Progenitor cell of endocrine pancreas (in vitro differentiated cells): ENCODE data around the gene GPR152. TPM values are rescaled to one million over a fixed set of nuclear protein-coding genes. Genes with fewer than 3 reads are reported as not detected.
A peak's percentile ranks its signal among the peaks of the same experiment; 100 is the strongest.

Source experiments
- DNase-seq: peaks from one replicate; pipeline ENCODE4 v3.0.0; 2021; ENCODE audit warnings: low spot score; ENCODE audit not compliant: unreplicated experiment
- H3K27ac Mint-ChIP-seq: 2 replicates; pipeline ENCODE4 v1.8.0; 2021; ENCODE audit warnings: mild to moderate bottlenecking, moderate library complexity, mixed read lengths
- H3K27me3 Mint-ChIP-seq: 2 replicates; pipeline ENCODE4 v1.8.0; 2021; ENCODE audit warnings: mixed read lengths
- H3K36me3 Mint-ChIP-seq: 2 replicates; pipeline ENCODE4 v1.8.0; 2022; ENCODE audit warnings: mixed read lengths; ENCODE audit not compliant: insufficient read depth
- H3K4me1 Mint-ChIP-seq: 2 replicates; pipeline ENCODE4 v1.8.0; 2021; ENCODE audit warnings: low read depth, mixed read lengths
- H3K4me3 Mint-ChIP-seq: 2 replicates; pipeline ENCODE4 v1.8.0; 2021; ENCODE audit warnings: low read depth, mild to moderate bottlenecking, moderate library complexity, mixed read lengths
- H3K9me3 Mint-ChIP-seq: 2 replicates; pipeline ENCODE4 v1.8.0; 2021; ENCODE audit warnings: low read depth, mixed read lengths
- CTCF ChIP-seq: fragments of 200-600 bp; sonication (generic); IDR thresholded peaks from one replicate; pipeline ENCODE4 v1.5.0; 2021; ENCODE audit warnings: antibody characterized with exemption, mild to moderate bottlenecking; ENCODE audit not compliant: unreplicated experiment
- total RNA-seq: library from RNA; stranded (reverse); gene quantifications from 2 replicates; pipeline ENCODE4 v1.2.1, GENCODE V29; 2021

Gene GPR152
- total RNA-seq, 1 donor from 2014 or later = not detected

GRCh38 chr11:67450796-67451657 lies 1.5 kb downstream of the GPR152 start:
- no peaks in the 10 kb centered on the region for H3K36me3 Mint-ChIP-seq
- peak overlapping the region; percentile 64 for H3K27ac Mint-ChIP-seq
- no peak for DNase-seq
- no peaks in the 10 kb centered on the region for H3K9me3 Mint-ChIP-seq
- peaks cover 4% of the 10 kb centered on the region for H3K27me3 Mint-ChIP-seq
- no peak overlapping the region for H3K4me3 Mint-ChIP-seq
- no peak for TF ChIP-seq CTCF
- H3K4me1 Mint-ChIP-seq = no peaks in the 10 kb centered on the region

DNA sequence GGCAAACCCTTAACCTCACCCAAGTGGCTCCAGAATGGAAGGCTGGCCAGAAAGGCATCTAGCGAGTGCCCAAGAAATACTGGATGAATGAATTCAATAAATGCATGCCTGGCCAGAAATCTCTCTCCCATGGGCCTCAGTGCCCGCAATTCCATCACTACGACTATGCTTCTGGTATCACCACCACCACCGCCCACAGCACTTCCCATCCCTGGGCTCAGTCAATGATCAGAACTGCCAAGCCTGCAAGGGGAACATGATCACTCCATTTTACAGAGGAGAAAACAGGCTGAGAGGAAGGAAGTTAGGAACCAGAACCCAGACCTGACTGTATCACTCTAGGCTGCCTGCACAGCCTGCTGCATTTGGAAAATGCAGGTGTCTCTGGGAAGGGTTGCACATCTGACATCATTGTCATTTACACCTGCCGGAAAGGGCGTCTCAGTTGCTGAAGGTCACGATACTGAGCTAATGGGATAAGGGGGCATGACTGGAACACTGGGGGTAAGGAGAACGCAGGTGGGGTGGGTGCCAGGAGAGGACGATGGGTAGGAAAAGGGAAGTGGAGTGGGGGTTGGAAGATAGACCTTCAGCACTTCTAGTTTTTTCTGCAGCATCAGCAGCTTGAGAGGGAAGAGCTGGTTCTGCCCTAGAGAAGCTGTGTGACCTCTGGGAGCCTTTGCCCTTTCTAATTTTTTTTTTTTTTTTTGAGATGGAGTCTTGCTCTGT lies 3.2 kb downstream of the GPR152 start:
- Mint-ChIP-seq H3K4me3 (no peak overlapping the region), H3K27ac (no peak overlapping the region), H3K36me3 (no peaks in the 10 kb centered on the region), H3K27me3 (peaks cover 4% of the 10 kb centered on the region), H3K9me3 (no peaks in the 10 kb centered on the region), H3K4me1 (peaks cover 3% of the 10 kb centered on the region)
- no peak for DNase-seq
- TF ChIP-seq CTCF = no peak

DNA sequence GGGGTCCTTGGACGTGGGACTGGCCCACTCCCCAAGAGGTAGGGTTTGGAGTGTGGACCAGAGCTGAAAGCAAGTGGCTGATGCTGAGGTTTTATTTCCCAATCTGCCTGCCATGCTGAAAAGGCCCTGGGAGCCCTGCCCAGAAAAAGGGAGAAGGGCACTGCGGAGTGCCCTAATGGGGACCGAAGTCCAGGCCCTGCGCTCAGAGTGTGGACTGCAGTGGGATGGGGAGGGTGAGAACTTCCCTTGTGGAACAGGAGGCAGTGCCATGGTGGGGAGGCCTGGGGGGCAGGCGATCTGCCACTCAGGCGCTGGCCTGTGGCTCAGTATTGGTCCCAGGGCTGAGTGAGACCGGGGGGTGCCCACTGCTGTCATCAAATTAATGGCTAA lies 4.3 kb downstream of the GPR152 start:
- no peaks in the 10 kb centered on the region for H3K9me3 Mint-ChIP-seq
- H3K27ac Mint-ChIP-seq = no peak overlapping the region
- DNase-seq = no peak
- H3K4me3 Mint-ChIP-seq = no peak overlapping the region
- no peaks in the 10 kb centered on the region for H3K36me3 Mint-ChIP-seq
- peaks cover 4% of the 10 kb centered on the region for H3K27me3 Mint-ChIP-seq
- peaks cover 3% of the 10 kb centered on the region for H3K4me1 Mint-ChIP-seq
- TF ChIP-seq CTCF = no peak

GRCh38 chr11:67445515-67445914 lies 7.0 kb downstream of the GPR152 start:
- Mint-ChIP-seq H3K4me1 (peaks cover 5% of the 10 kb centered on the region), H3K36me3 (no peaks in the 10 kb centered on the region), H3K4me3 (peak overlapping the region; percentile 82), H3K27ac (no peak overlapping the region), H3K9me3 (no peaks in the 10 kb centered on the region), H3K27me3 (peaks cover 4% of the 10 kb centered on the region)
- no peak for TF ChIP-seq CTCF
- no peak for DNase-seq

GRCh38 chr11:67442504-67443404 lies 9.8 kb downstream of the GPR152 start:
- H3K4me1 Mint-ChIP-seq = peaks cover 5% of the 10 kb centered on the region
- H3K4me3 Mint-ChIP-seq = peak overlapping the region; percentile 85
- no peaks in the 10 kb centered on the region for H3K27me3 Mint-ChIP-seq
- no peaks in the 10 kb centered on the region for H3K9me3 Mint-ChIP-seq
- no peaks in the 10 kb centered on the region for H3K36me3 Mint-ChIP-seq
- DNase-seq = no peak
- TF ChIP-seq CTCF = no peak
- H3K27ac Mint-ChIP-seq = peak overlapping the region; percentile 86
